ENCODE measurements around the gene FGF5.

The FGF5 gene

GRCh38 chr4:80336582-80336981, 70.1 kb downstream of the FGF5 start:
- no peak for DNase-seq (ENCODE audit: low read depth in 2 of 2)

GRCh38 chr4:80340036-80340435, 73.6 kb downstream of the FGF5 start:
- DNase-seq (ENCODE audit: low read depth in 2 of 2): no peak
